GM12873 (cell line): ENCODE measurements around the gene CLEC17A.

Experiments
- CTCF ChIP-seq: IDR thresholded peaks from 2 replicates; pipeline ENCODE4 v1.5.1; 2012; ENCODE audit warnings: low read depth, mild to moderate bottlenecking, moderate library complexity, low read length, control low read depth; ENCODE audit not compliant: insufficient read depth; ENCODE audit errors: missing control alignments

The CLEC17A gene

GRCh38 chr19:14615623-14616022 is 32.7 kb downstream of the CLEC17A start:
- no peak for TF ChIP-seq CTCF

- TF ChIP-seq CTCF, result no peak
Measured at GRCh38 chr19:14616407-14616806, 33.5 kb downstream of the CLEC17A start.

GRCh38 chr19:14619404-14619803 is 36.5 kb downstream of the CLEC17A start:
- TF ChIP-seq CTCF, result no peak

GRCh38 chr19:14629557-14629956 is 46.7 kb downstream of the CLEC17A start:
- TF ChIP-seq CTCF, result no peak

- TF ChIP-seq CTCF, result no peak
Measured at GRCh38 chr19:14632286-14632685, 49.4 kb downstream of the CLEC17A start.

GRCh38 chr19:14639536-14640277 is 56.8 kb downstream of the CLEC17A start:
- TF ChIP-seq CTCF, result no peak

- no peak for TF ChIP-seq CTCF
Measured at GRCh38 chr19:14648506-14648905, 65.6 kb downstream of the CLEC17A start.
